Uterus (tissue), 4 donors: ENCODE results near the gene KCNQ2. TPM values are rescaled to one million over a fixed set of nuclear protein-coding genes. Genes with fewer than 3 reads are reported as not detected.
A peak's percentile ranks its signal among the peaks of the same experiment; 100 is the strongest.
"Not testable (repeated sequence)": the region's sequence is repeated elsewhere in the genome, so short reads cannot be mapped to it uniquely, and the experiment has no call there.

ENCODE experiments used
- DNase-seq, 2 donors: peaks; one replicate each; pipeline ENCODE4 v3.0.0-alpha.2; 2019 to 2020
- H3K27ac ChIP-seq, 2 donors: fragments of 200-600 bp; sonication (generic); 1 replicate in 1 of 2; 2 replicates in 1 of 2; pipeline ENCODE4 v1.5.1; 2016 to 2018
- H3K27me3 ChIP-seq, 2 donors: fragments of 200-600 bp; sonication (generic); one replicate each; pipeline ENCODE4 v1.5.1; 2018 to 2019; ENCODE audit warnings: control low read depth in 1 of 2
- H3K36me3 ChIP-seq, 2 donors: fragments of 200-600 bp; sonication (generic); one replicate each; pipeline ENCODE4 v1.5.1; 2019; ENCODE audit warnings: control low read depth in 1 of 2
- H3K4me1 ChIP-seq, 2 donors: fragments of 200-600 bp; sonication (generic); one replicate each; pipeline ENCODE4 v1.5.1; 2018 to 2019; ENCODE audit warnings: control low read depth in 1 of 2
- H3K4me3 ChIP-seq, 2 donors: fragments of 200-600 bp; sonication (generic); 1 replicate in 1 of 2; 2 replicates in 1 of 2; pipeline ENCODE4 v1.5.1; 2018 to 2019; ENCODE audit warnings: mild to moderate bottlenecking in 1 of 2
- H3K9me3 ChIP-seq, 2 donors: fragments of 200-600 bp; sonication (generic); one replicate each; pipeline ENCODE4 v1.5.1; 2019; ENCODE audit warnings: control low read depth in 1 of 2
- POLR2A ChIP-seq, 2 donors: fragments of 450-650 bp; IDR thresholded peaks; one replicate each; pipeline ENCODE4 v1.6.1; 2016; ENCODE audit warnings: antibody characterized with exemption in 2 of 2, mild to moderate bottlenecking in 1 of 2, moderate library complexity in 1 of 2
- intact Hi-C: fragments of 100-400 bp; cut with DNase I; formaldehyde crosslinking; loops from one replicate; pipeline ENCODE4 v1.15.1; 2023; ENCODE audit warnings: low total_unique reads
- total RNA-seq, 4 donors: library from RNA; depleted of rRNA in 3 of 4; stranded (reverse); fragments of >200 nt in 3 of 4; gene quantifications; one replicate each; pipeline versions ENCODE4 v1.1.0 to v1.2.4, GENCODE V29; 2014 to 2023
- TF ChIP-seq, protein P1 (sequence below), 4 experiments: fragments of 200-600 bp in 2 of 4; fragments of 450-650 bp in 2 of 4; sonication (generic) in 2 of 4; IDR thresholded peaks; one replicate each; pipeline ENCODE4 v1.5.1; 2016 to 2019; ENCODE audit warnings: antibody characterized with exemption in 4 of 4, mild to moderate bottlenecking in 2 of 4, moderate library complexity in 1 of 4
- donor health status: DM: yes; HTN: yes; CAD: no.

The KCNQ2 gene
- total RNA-seq, 4 donors from 2014 or later = 1.2 to 4.9 TPM; not detected in 2

GRCh38 chr20:63519668-63520503, 47.4 kb upstream of the KCNQ2 start:
- no peaks in the 10 kb centered on the region for H3K27me3 ChIP-seq
- H3K4me3 ChIP-seq = peak overlapping the region; percentile 77 to 94
- no peaks in the 10 kb centered on the region for H3K36me3 ChIP-seq
- no peak for TF ChIP-seq POLR2A (IDR thresholded peaks at IDR 0.05)
- TF ChIP-seq, protein P1, sequence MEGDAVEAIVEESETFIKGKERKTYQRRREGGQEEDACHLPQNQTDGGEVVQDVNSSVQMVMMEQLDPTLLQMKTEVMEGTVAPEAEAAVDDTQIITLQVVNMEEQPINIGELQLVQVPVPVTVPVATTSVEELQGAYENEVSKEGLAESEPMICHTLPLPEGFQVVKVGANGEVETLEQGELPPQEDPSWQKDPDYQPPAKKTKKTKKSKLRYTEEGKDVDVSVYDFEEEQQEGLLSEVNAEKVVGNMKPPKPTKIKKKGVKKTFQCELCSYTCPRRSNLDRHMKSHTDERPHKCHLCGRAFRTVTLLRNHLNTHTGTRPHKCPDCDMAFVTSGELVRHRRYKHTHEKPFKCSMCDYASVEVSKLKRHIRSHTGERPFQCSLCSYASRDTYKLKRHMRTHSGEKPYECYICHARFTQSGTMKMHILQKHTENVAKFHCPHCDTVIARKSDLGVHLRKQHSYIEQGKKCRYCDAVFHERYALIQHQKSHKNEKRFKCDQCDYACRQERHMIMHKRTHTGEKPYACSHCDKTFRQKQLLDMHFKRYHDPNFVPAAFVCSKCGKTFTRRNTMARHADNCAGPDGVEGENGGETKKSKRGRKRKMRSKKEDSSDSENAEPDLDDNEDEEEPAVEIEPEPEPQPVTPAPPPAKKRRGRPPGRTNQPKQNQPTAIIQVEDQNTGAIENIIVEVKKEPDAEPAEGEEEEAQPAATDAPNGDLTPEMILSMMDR (IDR thresholded peaks at IDR 0.05) = peak in 1 of 4 experiments; percentile 28
- H3K27ac ChIP-seq = peak overlapping the region; percentile 90 to 93
- intact Hi-C loops = no loop called here
- no peaks in the 10 kb centered on the region for H3K9me3 ChIP-seq
- peaks cover 0 to 26% of the 10 kb centered on the region in 2 donors for H3K4me1 ChIP-seq
- peak; percentile 61 to 74 for DNase-seq

GRCh38 chr20:63518946-63519667, 46.7 kb upstream of the KCNQ2 start:
- no peak for TF ChIP-seq POLR2A (IDR thresholded peaks at IDR 0.05)
- TF ChIP-seq, protein P1 (IDR thresholded peaks at IDR 0.05) = no peak
- no peaks in the 10 kb centered on the region for H3K27me3 ChIP-seq
- intact Hi-C loops = no loop called here
- no peaks in the 10 kb centered on the region for H3K9me3 ChIP-seq
- peak in 1 of 2 donors; percentile 26 for DNase-seq
- no peaks in the 10 kb centered on the region for H3K36me3 ChIP-seq
- H3K4me1 ChIP-seq = peaks cover 0 to 26% of the 10 kb centered on the region in 2 donors
- H3K4me3 ChIP-seq = peak overlapping the region; percentile 77 to 94
- peak overlapping the region; percentile 90 to 93 for H3K27ac ChIP-seq

DNA sequence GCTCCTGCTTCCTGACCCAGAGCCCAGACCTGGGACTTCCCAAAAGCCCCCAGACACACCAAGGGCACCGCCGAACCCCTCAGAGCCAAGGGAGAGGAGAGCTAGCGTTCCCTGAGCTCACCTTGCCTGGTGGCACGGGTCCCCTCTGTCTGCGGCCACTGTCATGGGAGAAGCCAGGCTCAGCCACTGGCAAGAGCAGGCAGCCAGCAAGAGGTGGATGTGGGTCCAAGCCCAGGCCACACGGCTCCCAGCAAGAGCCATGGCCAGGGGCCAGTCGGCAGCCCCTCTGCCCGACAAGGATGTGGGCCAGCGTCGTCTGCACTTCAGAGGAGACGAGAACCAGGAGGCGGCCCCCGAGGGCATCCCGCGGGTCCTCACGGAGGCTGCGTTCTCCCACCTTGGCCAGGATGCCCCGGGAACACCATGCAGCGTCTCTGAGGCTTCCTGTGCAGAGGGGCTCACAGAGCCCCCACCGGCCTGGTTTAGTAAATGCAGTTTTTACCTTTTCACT, 46.0 kb upstream of the KCNQ2 start:
- no peak overlapping the region for H3K4me3 ChIP-seq
- no peak overlapping the region for H3K27ac ChIP-seq
- peak in 1 of 2 donors; percentile 20 for DNase-seq
- no peak for TF ChIP-seq POLR2A (IDR thresholded peaks at IDR 0.05)
- TF ChIP-seq, protein P1 (IDR thresholded peaks at IDR 0.05) = no peak
- H3K36me3 ChIP-seq = no peaks in the 10 kb centered on the region
- intact Hi-C loops = no loop called here
- H3K27me3 ChIP-seq = no peaks in the 10 kb centered on the region
- peaks cover 0 to 26% of the 10 kb centered on the region in 2 donors for H3K4me1 ChIP-seq
- H3K9me3 ChIP-seq = no peaks in the 10 kb centered on the region

GRCh38 chr20:63517376-63518309, 45.2 kb upstream of the KCNQ2 start:
- Histone ChIP-seq H3K4me1 (peaks cover 0 to 24% of the 10 kb centered on the region in 2 donors), H3K27me3 (no peaks in the 10 kb centered on the region), H3K4me3 (no peak overlapping the region), H3K27ac (no peak overlapping the region), H3K36me3 (no peaks in the 10 kb centered on the region), H3K9me3 (no peaks in the 10 kb centered on the region)
- intact Hi-C loops = no loop called here
- TF ChIP-seq POLR2A (IDR thresholded peaks at IDR 0.05) = no peak
- TF ChIP-seq, protein P1 (IDR thresholded peaks at IDR 0.05) = no peak
- no peak for DNase-seq

- intact Hi-C loops, H3K27ac ChIP-seq, H3K27me3 ChIP-seq, H3K36me3 ChIP-seq, H3K4me1 ChIP-seq, DNase-seq, H3K4me3 ChIP-seq, H3K9me3 ChIP-seq: not testable (repeated sequence)
Observed at GRCh38 chr20:63514520-63514919, 42.1 kb upstream of the KCNQ2 start.
